ENCODE results near the gene GCN1.
"Not testable (repeated sequence)": the region's sequence is repeated elsewhere in the genome, so short reads cannot be mapped to it uniquely, and the experiment has no call there.

The GCN1 gene, protein sequence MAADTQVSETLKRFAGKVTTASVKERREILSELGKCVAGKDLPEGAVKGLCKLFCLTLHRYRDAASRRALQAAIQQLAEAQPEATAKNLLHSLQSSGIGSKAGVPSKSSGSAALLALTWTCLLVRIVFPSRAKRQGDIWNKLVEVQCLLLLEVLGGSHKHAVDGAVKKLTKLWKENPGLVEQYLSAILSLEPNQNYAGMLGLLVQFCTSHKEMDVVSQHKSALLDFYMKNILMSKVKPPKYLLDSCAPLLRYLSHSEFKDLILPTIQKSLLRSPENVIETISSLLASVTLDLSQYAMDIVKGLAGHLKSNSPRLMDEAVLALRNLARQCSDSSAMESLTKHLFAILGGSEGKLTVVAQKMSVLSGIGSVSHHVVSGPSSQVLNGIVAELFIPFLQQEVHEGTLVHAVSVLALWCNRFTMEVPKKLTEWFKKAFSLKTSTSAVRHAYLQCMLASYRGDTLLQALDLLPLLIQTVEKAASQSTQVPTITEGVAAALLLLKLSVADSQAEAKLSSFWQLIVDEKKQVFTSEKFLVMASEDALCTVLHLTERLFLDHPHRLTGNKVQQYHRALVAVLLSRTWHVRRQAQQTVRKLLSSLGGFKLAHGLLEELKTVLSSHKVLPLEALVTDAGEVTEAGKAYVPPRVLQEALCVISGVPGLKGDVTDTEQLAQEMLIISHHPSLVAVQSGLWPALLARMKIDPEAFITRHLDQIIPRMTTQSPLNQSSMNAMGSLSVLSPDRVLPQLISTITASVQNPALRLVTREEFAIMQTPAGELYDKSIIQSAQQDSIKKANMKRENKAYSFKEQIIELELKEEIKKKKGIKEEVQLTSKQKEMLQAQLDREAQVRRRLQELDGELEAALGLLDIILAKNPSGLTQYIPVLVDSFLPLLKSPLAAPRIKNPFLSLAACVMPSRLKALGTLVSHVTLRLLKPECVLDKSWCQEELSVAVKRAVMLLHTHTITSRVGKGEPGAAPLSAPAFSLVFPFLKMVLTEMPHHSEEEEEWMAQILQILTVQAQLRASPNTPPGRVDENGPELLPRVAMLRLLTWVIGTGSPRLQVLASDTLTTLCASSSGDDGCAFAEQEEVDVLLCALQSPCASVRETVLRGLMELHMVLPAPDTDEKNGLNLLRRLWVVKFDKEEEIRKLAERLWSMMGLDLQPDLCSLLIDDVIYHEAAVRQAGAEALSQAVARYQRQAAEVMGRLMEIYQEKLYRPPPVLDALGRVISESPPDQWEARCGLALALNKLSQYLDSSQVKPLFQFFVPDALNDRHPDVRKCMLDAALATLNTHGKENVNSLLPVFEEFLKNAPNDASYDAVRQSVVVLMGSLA (N-terminal part only)

DNA sequence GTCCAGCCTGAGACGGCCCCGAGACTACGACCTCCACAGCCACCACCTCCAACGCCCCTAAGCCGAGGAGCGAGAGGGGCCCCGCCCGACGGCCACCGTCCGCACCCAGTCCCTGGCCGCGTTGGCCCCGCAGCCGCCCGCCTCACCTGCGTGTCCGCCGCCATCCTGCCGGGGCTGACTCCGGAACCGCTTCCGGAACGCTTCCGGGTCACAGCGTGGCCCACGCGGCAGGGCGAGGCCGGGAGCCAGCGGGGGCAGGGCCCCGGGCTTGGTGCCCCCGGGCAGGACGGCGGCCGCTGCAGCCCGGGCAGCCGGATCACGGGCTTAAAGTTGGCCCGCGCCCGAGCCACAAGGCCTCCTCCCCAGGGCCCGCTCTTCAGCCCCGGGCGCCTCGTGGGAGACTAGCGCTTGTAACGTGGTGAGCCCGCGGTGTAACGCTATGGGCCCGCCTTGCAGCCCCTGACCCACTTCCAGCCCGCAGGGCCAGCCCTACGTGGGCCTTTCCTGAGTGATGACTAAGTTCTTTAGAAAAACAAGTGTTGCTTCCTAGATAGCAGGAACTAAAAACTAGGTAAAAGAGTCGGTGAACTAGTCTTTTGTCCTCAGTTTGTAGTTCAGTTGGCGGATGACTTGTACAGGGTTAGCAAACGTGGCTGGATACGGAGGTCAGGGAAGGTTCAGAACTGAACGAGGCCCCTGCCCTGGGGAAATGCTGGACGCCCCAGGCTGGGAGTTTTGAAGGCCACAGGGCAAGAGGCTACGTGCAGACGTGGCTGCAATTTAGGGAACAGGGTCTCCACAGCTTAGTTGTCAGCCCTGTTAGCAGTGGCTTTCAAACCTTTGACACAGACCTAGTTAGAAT is at the start of gene GCN1:
GCN1 (minus strand) TSS at position 182 of the 862 bp plus-strand sequence; CDS start at position 164, 18 bp downstream.
- in situ Hi-C loops (cut with MboI; ENCODE audit: low sequenced_read_pairs): no loop called here

DNA sequence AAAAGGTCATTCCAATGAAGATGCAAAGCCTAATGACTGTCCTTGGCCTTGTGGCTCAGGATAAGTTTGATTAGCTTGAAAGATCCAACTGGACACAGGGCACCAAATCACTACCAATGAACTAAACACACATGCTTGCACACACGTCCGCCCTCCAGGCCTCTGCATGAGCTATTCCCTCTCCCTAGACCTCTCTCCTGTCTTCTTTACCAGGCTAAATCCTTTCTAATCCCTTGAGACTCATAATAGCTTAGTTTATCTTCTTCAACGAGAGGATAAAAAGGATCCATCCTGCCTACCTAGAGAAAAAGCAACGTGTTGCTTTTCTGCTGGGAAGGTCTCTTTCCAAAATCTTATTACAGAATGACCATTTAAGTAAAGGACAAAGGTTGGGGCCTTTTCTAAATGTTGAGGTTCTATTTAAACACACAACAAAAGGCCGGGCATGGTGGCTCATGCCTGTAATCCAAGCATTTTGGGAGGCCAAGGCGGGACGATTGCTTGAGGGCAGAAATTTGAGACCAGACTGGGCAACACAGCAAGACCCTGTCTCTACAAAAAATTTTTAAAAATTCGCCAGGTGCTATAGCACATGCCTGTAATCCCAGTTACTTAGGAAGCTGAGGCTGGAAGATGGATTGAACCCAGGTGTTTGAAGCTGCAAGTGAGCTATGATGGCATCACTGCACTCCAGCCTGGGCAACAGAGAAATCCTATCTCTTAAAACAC is 48.6 kb upstream of the GCN1 start:
- in situ Hi-C loops (cut with MboI; ENCODE audit: low sequenced_read_pairs): no loop called here

DNA sequence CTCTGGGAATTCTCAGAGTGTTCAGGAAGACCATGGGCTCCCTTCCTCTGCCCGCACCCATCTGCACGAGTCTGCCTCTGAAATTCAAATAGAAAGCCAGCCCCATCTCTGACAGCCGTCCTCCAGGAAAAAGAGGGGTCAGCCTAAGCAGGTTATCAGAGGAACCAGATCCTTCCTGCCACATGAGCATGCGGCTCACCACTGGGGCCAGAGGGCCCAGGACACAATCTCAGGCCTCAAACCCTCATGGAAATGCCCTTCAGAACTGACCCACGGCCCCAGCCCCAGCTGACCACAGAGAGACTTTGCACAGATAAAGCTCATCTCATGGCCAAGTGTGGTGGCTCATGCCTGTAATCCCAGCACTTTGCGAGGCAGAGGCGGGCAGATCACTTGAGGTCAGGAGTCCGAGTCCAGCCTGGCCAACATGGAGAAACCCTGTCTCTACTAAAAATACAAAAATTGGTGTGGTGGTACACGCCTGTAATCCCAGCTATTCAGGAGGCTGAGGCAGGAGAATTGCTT is 47.8 kb upstream of the GCN1 start:
- in situ Hi-C loops (cut with MboI; ENCODE audit: low sequenced_read_pairs): no loop called here

DNA sequence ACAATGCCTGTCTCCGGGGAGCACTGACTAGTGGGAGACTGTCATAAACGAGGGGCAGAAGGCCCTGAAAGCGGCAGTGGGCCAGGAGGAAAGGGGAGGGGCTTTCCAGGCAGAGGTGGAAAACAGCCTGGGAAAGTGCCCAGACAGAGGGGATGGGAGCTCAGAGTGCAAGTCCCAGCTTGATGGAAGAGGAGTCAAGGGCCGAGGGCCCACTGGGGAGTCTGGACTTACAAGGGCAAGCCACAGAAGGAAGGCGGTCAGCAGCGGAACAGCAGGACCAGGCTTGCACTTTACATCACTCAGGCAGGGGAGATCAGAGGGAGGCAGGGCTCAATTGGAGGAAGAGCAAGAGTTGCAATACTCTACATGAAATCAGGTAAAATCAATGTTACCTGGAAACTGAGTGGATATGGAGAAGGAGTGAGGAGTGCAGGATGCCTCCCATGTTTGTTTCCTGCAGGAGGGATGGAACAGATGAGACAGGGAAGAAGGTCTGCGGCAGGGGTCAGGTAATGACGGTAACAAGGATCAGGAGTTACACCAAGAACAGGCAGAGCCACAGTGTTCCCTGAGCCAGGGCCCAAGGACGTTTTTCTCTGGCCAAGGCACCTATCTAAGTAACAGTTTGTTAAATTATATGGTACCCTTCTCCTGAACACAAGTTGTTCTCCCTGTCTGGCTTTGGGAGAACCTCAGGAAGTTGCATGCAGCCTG is 47.2 kb upstream of the GCN1 start:
- in situ Hi-C loops (cut with MboI; ENCODE audit: low sequenced_read_pairs): no loop called here

DNA sequence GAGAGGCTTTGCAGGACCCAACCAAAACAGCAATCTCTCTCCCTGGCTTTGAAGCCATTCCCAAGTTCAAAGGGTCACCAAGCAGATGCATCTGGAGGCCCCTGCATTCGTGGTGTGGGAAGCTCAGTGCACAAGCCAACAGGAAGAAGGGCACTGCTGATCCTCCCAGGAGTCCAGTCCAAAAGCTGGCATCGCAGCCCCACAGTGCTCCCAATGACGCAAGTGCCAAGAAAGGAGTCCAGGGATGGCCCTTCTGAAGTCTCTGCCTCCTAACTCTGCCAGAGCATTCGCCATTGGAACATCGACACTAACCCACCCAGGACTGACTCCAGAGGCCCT is 45.9 kb upstream of the GCN1 start:
- in situ Hi-C loops (cut with MboI; ENCODE audit: low sequenced_read_pairs): no loop called here

DNA sequence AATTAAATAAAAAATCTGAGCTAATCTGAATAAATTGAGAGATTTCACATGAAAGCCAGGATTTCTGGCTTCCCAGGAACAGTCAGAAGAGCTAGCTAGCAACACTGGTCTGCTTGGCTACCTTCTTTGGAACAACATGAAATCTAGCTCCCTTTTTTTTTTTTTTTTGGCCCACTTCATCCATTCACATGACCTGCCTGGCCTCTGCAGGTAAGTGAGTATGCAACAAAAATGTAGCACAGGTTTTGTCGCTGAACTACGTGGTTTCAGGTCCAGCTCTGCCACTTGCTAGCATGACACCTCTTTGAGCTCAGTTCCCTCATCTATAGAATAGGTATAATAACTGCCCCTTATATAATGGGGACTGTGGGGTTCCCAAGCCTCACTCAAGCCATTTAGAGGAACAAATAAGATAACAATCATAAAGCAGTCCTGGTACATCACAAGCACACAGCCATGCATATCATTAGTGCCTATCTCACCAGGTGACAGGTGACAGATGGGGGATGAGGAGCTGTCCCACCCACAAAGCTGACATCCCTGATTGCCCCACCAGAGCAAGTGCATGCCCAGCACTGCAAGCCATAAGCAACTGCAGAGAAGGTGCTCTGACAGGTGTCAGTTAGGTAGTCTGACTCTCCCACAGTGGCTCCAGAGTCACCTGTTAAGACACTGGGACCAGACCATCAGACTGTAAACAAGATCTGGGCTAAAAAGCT is 45.4 kb upstream of the GCN1 start:
- in situ Hi-C loops (cut with MboI; ENCODE audit: low sequenced_read_pairs): no loop called here

DNA sequence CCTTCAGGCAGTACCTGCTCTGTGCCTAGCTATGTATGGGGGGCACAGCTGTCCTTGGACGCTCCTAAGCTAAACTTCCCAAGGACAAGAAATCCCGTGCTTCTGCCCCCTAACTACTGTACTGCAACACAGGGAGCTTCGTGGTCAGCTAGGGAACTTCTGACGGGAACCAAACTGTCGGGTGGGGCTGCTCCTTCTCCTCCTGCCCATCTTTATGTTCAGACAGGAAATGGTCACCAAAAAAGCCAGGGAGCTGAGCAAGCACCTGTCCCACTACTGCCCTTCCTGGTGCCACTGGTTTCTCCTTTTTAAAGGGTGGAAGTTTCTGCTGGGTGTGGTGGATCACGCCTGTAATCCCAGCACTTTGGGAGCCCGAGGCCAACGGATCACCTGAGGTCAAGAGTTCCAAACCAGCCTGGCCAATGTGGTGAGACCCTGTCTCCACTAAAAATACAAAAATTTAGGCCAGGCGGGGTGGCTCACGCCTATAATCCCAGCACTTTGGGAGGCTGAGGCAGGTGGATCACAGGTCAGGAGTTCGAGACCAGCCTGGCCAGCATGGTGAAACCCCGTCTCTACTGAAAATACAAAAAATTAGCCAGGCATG is 44.4 kb upstream of the GCN1 start:
- in situ Hi-C loops (cut with MboI; ENCODE audit: low sequenced_read_pairs): no loop called here

DNA sequence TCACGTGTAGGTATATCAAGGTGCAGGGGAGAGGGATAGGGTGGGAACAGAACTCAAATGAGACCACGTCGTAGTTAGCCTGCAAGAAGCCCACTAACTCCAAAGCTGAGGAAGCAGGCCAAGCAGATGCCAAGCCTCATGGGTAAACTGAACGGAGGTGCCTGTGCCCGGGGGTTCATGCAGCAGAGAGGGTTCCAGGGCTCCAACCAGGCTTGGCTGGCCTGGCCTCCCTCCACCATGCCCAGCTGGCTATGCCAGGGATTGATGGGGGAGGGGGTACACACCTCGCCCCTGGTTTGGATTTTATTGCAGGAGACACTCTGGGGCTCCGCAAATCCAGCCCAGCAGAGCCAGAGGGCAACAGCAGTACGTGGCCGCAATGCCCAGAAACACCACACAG is 43.7 kb upstream of the GCN1 start:
- in situ Hi-C loops (cut with MboI; ENCODE audit: low sequenced_read_pairs): no loop called here

DNA sequence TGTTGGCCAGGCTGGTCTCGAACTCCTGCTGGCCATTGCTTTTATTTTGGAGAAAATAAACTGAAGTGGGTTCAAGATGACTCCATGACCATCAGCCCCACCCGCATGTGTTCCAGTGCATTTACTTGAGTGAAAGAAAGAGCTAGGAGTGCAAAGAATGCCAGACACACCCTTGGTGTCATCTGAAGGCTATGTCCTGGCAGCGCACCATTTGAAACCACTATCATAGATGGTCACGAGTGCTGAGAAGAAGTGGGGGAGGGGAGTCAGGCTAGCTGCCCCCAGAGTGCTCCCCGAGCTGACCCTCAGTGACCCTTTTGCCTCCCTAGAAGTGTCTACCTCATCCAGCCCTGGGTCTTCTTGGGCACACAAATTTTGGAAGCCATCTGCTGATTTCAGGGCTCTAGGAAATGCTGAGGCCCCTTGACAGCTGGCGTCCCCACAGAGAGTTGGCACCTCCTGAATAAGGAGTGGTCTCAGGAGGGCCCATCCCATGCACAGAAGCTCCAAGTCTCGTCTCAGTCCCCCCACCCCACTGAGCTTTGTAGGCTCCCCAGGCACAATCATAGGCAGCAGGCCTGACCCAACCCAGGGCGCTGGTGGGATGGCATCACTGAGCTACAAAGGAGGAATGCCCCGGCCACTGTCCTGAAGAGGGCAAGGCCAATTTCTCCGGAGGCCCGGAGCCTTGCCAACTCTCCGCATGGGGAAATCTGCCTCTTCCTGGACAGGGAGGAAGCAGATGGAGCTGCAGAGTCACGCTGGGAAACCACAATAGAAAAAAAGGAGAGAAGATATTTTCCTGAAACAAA is 43.1 kb upstream of the GCN1 start:
- in situ Hi-C loops (cut with MboI; ENCODE audit: low sequenced_read_pairs): no loop called here

DNA sequence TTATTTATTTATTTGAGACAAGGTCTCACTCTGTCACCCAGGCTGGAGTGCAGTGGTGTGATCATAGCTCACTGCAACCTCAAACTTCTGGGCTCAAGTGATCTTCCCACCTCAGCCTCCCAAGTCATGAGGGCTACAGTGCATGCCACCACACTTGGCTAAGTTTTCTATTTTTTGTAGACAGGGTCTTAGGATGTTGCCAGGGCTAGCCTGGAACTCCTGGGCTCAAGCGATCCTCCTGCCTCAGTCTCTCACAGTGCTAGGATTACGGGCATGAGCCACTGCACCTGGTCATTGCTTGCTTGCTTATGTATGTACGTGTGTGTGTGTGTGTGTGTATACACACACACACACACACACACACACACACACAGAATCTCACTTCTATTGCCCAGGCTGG is 42.3 kb upstream of the GCN1 start:
- in situ Hi-C loops (cut with MboI; ENCODE audit: low sequenced_read_pairs): not testable (repeated sequence)

DNA sequence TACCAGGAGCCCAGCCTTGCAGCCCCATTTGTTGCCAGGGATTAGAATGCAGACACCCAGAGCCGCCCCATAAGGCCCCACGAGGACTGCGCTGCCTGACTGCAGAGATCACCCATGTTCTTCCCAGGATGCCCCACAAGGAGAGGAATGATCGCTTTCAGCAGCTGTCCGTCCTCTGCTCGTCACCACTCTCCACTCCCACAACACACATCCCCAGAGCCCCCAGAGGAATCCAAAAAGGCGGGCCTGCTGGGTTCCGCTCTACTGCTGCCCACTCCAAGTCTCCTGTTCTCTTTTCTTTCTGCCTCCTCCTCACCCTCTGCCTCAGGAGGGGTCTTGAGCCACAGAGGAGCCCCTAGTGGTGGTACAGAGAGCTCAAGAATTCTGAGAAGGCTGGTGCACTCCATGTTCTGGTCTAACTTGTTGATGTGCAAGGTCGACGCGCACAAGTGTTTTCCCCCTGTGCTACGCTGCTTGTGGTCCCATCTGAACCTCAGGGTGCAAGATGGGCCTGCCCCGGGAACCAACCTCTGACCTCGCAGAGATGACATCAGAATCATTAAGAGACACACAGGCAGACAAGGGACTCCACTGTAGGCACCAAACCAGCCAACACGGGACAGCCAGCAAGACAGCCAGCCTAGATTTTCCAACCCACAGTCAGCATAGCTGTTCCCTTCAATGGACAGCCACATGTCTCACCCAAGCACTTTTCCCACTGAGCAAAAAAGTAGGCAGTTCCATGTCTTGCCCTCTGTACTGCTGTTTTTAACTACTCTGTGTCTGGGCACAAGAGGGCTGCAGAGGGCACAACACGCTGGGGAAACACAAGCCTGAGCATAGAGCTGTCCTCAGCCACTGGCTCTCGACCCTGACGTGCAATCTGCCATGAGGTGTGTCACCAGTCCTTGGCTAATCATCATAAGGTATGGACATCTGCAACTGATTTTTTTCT is 41.1 kb upstream of the GCN1 start:
- in situ Hi-C loops (cut with MboI; ENCODE audit: low sequenced_read_pairs): no loop called here

DNA sequence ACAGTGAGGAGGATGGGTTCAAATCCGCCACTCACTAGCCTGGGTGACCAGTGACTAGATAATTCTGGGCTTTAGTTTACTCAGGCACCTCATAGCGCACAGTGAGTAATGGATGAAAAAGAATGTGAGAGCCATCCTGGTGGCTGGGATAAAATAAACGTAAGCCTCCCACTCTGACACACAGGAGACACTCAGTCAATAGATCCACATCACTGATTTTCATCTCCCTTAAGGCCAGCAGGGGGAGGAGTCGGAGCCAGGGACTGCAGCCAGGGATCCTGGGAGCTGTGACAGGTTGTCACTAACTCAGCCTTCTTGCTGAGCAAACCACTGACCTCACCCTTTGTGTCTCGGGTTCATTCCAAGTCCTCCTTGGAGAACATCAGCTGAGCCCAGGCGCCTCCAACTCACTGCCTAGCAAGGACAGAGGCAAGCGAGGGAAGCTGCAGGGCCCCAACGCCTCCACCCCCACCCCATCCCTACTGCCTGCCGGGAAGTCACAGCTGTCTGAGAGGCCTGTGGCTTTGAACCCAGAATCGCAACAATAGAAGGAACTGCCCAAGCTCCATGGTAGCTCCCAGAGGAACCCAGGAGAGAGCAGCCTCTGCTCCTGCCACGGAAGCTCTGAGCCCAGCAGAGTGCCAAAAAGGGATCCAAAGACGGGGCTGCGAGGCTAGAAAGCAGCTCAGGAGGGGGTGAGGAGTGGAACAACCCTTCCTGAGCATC is 40.3 kb upstream of the GCN1 start:
- in situ Hi-C loops (cut with MboI; ENCODE audit: low sequenced_read_pairs): no loop called here

DNA sequence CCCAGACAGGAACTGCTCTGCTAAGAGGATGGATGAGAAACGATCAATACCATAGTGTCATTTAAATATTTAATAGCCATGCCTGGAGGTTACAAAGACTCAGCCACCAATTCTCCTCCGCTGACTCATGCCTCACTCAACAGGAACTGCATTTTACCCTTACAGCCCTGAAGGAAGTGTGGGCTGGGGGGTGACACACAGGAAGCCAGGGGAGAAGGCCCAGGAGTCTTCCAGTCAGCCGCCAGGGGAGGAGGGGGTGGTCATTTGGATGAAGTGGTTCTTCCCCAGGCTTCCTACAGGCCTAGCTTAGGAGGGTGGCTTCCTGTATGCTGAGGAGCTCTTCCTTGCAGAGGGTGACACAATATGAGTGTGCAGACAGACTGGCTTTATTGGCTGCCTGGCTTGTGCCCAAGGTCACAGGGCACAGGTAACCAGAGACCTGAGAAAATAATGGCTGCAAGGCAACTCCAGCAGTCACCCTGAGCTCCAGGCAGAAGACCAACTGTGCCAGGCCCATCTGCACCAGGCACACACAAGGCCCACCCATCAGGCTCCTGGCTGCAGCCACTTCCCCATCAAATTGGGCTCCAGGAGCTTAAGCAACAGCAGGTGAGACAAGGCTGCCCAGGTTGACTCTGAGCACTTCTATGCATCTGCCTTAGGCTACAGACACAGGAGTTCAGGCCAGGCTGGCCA is 36.9 kb upstream of the GCN1 start:
- in situ Hi-C loops (cut with MboI; ENCODE audit: low sequenced_read_pairs): no loop called here

DNA sequence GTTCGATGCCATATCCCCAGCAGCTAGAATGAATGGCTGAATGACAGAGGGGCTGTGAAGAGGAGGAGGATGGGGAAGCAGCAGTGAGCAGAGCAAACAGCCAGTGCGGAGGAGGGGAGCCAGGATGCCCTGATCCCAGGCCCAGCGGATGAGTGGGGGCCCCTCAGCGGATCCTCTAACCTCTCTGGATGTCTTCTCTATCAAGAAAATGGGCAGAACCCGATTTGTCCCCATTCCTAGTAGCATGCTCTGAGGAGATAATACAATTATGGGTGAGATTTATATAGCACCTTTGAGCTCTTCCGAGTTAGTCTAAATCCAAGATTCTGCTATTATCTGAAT is 36.4 kb upstream of the GCN1 start:
- in situ Hi-C loops (cut with MboI; ENCODE audit: low sequenced_read_pairs): no loop called here
